Measurements from ENCODE around the gene GOLPH3.

GRCh38 chr5:32095261-32095671 lies 78.9 kb downstream of the GOLPH3 start:
- TF ChIP-seq CTCF (IDR thresholded peaks at IDR 0.05): no peak
- no peak for TF ChIP-seq EZH2 (IDR thresholded peaks at IDR 0.05)
